ENCODE results near the gene CDKN1C.
A peak's percentile ranks its signal among the peaks of the same experiment; 100 is the strongest.

Gene CDKN1C

GRCh38 chr11:2904153-2905052, 18.8 kb upstream of the CDKN1C start:
- no peak for FAIRE-seq

- FAIRE-seq: no peak
Measured at GRCh38 chr11:2903672-2904011, 18.1 kb upstream of the CDKN1C start.

GRCh38 chr11:2902784-2903671, 17.5 kb upstream of the CDKN1C start:
- FAIRE-seq: no peak

- no peak for FAIRE-seq
Measured at GRCh38 chr11:2901854-2902783, 16.5 kb upstream of the CDKN1C start.

GRCh38 chr11:2901196-2901796, 15.7 kb upstream of the CDKN1C start:
- no peak for FAIRE-seq

- no peak for FAIRE-seq
Measured at GRCh38 chr11:2899080-2899783, 13.7 kb upstream of the CDKN1C start.

GRCh38 chr11:2898366-2899079, 12.9 kb upstream of the CDKN1C start:
- FAIRE-seq: no peak

GRCh38 chr11:2897048-2897447, 11.5 kb upstream of the CDKN1C start:
- no peak for FAIRE-seq

- no peak for FAIRE-seq
Measured at GRCh38 chr11:2896047-2896446, 10.5 kb upstream of the CDKN1C start.

- no peak for FAIRE-seq
Measured at GRCh38 chr11:2893935-2894334, 8.4 kb upstream of the CDKN1C start.

- no peak for FAIRE-seq
Measured at GRCh38 chr11:2892967-2893528, 7.5 kb upstream of the CDKN1C start.

- no peak for FAIRE-seq
Measured at GRCh38 chr11:2892215-2892966, 6.8 kb upstream of the CDKN1C start.

- FAIRE-seq: no peak
Measured at GRCh38 chr11:2891326-2892214, 6.0 kb upstream of the CDKN1C start.

GRCh38 chr11:2890466-2891294, 5.1 kb upstream of the CDKN1C start:
- FAIRE-seq: no peak

- no peak for FAIRE-seq
Measured at GRCh38 chr11:2889362-2890273, 4.0 kb upstream of the CDKN1C start.

- peak; percentile 59 for FAIRE-seq
Measured at GRCh38 chr11:2888266-2888968, 2.8 kb upstream of the CDKN1C start.

Measured in endometrium (tissue), 2 donors.